Measurements from ENCODE around the gene DIPK1B. TPM values are rescaled to one million over a fixed set of nuclear protein-coding genes. Genes with fewer than 3 reads are reported as not detected.

The DIPK1B gene
- total RNA-seq, 1 experiment from 2014 or later = 26.3 TPM

GRCh38 chr9:136665704-136666371, 46.5 kb upstream of the DIPK1B start:
- ChIA-PET CTCF (interaction anchor here (0.6 kb wide), 1 partner anchor 92 kb away, joined by 8 read pairs; the partner anchor contains the start of gene LCN8), POLR2A (ENCODE audit: unreplicated experiment) (interaction anchor here (0.6 kb wide), 1 partner anchor 23 kb away, joined by 7 read pairs; no protein-coding TSS in a partner anchor)
- no peak for TF ChIP-seq EZH2 (IDR thresholded peaks at IDR 0.05; ENCODE audit: low read length, unreplicated experiment)
- no peak for TF ChIP-seq EZH2phosphoT487 (IDR thresholded peaks at IDR 0.05; ENCODE audit: borderline replicate concordance, low read length)
- no peak for TF ChIP-seq CTCF (conservative IDR thresholded peaks at IDR 0.05; ENCODE audit: low read depth, low read length)
- Histone ChIP-seq H3K36me3 (ENCODE audit: low read depth, low read length) (no peaks in the 10 kb centered on the region), H2AFZ (ENCODE audit: low read length) (no peak overlapping the region), H3K9me2 (replicated peaks; ENCODE audit: low read length) (no peaks in the 10 kb centered on the region), H4K20me1 (ENCODE audit: low read length) (no peaks in the 10 kb centered on the region), H3K4me3 (ENCODE audit: low read length) (peak overlapping the region; percentile 42; the same call in 1 of the 2 replicates), H3K9me3 (ENCODE audit: low read length) (no peaks in the 10 kb centered on the region), H3K27ac (ENCODE audit: low read length) (no peak overlapping the region), H3K4me2 (ENCODE audit: low read length) (peak overlapping the region; percentile 63), H3K27me3 (ENCODE audit: low read length) (no peaks in the 10 kb centered on the region), H3K4me1 (ENCODE audit: insufficient read depth, low read length) (no peaks in the 10 kb centered on the region), H3K9ac (ENCODE audit: low read length) (no peak overlapping the region), H3K79me2 (ENCODE audit: low read length) (no peaks in the 10 kb centered on the region), H3F3A (ENCODE audit: low read length, unreplicated experiment) (no peaks in the 10 kb centered on the region)
- no peak for DNase-seq
- ATAC-seq = 0 out of 2 replicates have a peak, but pooled peaks have one; percentile 5
- intact Hi-C loops (cut with micrococcal nuclease) = no loop called here
- no TSS peak for BruUV-seq (replicated peaks)

GRCh38 chr9:136666372-136667213, 45.8 kb upstream of the DIPK1B start:
- H3K9ac ChIP-seq (ENCODE audit: low read length) = no peak overlapping the region
- no peaks in the 10 kb centered on the region for H3K36me3 ChIP-seq (ENCODE audit: low read depth, low read length)
- no peaks in the 10 kb centered on the region for H3K4me1 ChIP-seq (ENCODE audit: insufficient read depth, low read length)
- H3K4me2 ChIP-seq (ENCODE audit: low read length) = peak overlapping the region; percentile 63
- H2AFZ ChIP-seq (ENCODE audit: low read length) = no peak overlapping the region
- H3K27me3 ChIP-seq (ENCODE audit: low read length) = no peaks in the 10 kb centered on the region
- peak overlapping the region; percentile 42; the same call in 1 of the 2 replicates for H3K4me3 ChIP-seq (ENCODE audit: low read length)
- DNase-seq = no peak
- no peaks in the 10 kb centered on the region for H3K79me2 ChIP-seq (ENCODE audit: low read length)
- CTCF ChIA-PET = interaction anchor here (0.6 kb wide), 1 partner anchor 92 kb away, joined by 8 read pairs; the partner anchor contains the start of gene LCN8
- no peaks in the 10 kb centered on the region for H3K9me3 ChIP-seq (ENCODE audit: low read length)
- POLR2A ChIA-PET (ENCODE audit: unreplicated experiment) = interaction anchor here (0.6 kb wide), 1 partner anchor 23 kb away, joined by 7 read pairs; no protein-coding TSS in a partner anchor
- no peaks in the 10 kb centered on the region for H3F3A ChIP-seq (ENCODE audit: low read length, unreplicated experiment)
- no peak for ATAC-seq
- TF ChIP-seq EZH2 (IDR thresholded peaks at IDR 0.05; ENCODE audit: low read length, unreplicated experiment) (no peak), EZH2phosphoT487 (IDR thresholded peaks at IDR 0.05; ENCODE audit: borderline replicate concordance, low read length) (no peak), CTCF (conservative IDR thresholded peaks at IDR 0.05; ENCODE audit: low read depth, low read length) (no peak)
- intact Hi-C loops (cut with micrococcal nuclease) = no loop called here
- no peak overlapping the region for H3K27ac ChIP-seq (ENCODE audit: low read length)
- no peaks in the 10 kb centered on the region for H3K9me2 ChIP-seq (replicated peaks; ENCODE audit: low read length)
- no TSS peak for BruUV-seq (replicated peaks)
- no peaks in the 10 kb centered on the region for H4K20me1 ChIP-seq (ENCODE audit: low read length)
